ENCODE measurements around the gene HOMER2.

HOMER2 gene

GRCh38 chr15:82918162-82918561 is 34.4 kb downstream of the HOMER2 start:
- no peak for DNase-seq (ENCODE audit: low read depth)
- no peak for TF ChIP-seq CTCF (IDR thresholded peaks at IDR 0.05; ENCODE audit: control insufficient read depth, insufficient read depth, low read depth, low read length, missing control alignments)
- H3K4me3 ChIP-seq (ENCODE audit: control insufficient read depth, low read depth, low read length), result no peak overlapping the region

GRCh38 chr15:82917249-82917648 is 35.3 kb downstream of the HOMER2 start:
- TF ChIP-seq CTCF (IDR thresholded peaks at IDR 0.05; ENCODE audit: control insufficient read depth, insufficient read depth, low read depth, low read length, missing control alignments), result no peak
- no peak for DNase-seq (ENCODE audit: low read depth)
- no peak overlapping the region for H3K4me3 ChIP-seq (ENCODE audit: control insufficient read depth, low read depth, low read length)

- DNase-seq (ENCODE audit: low read depth), result no peak
- H3K4me3 ChIP-seq (ENCODE audit: control insufficient read depth, low read depth, low read length), result no peak overlapping the region
- TF ChIP-seq CTCF (IDR thresholded peaks at IDR 0.05; ENCODE audit: control insufficient read depth, insufficient read depth, low read depth, low read length, missing control alignments), result no peak
Observed at GRCh38 chr15:82916161-82916952, 36.2 kb downstream of the HOMER2 start.

- TF ChIP-seq CTCF (IDR thresholded peaks at IDR 0.05; ENCODE audit: control insufficient read depth, insufficient read depth, low read depth, low read length, missing control alignments), result no peak
- DNase-seq (ENCODE audit: low read depth), result no peak
Observed at GRCh38 chr15:82914396-82914795, 38.1 kb downstream of the HOMER2 start.

GRCh38 chr15:82911458-82911857 is 41.1 kb downstream of the HOMER2 start:
- no peak overlapping the region for H3K4me3 ChIP-seq (ENCODE audit: control insufficient read depth, low read depth, low read length)
- DNase-seq (ENCODE audit: low read depth), result no peak
- TF ChIP-seq CTCF (IDR thresholded peaks at IDR 0.05; ENCODE audit: control insufficient read depth, insufficient read depth, low read depth, low read length, missing control alignments), result no peak

More at GRCh38 chr15:82914396-82914795, 38.1 kb downstream of the HOMER2 start:
- H3K4me3 ChIP-seq (ENCODE audit: control insufficient read depth, low read depth, low read length), result no peak overlapping the region

GRCh38 chr15:82910721-82911120 is 41.8 kb downstream of the HOMER2 start:
- no peak for TF ChIP-seq CTCF (IDR thresholded peaks at IDR 0.05; ENCODE audit: control insufficient read depth, insufficient read depth, low read depth, low read length, missing control alignments)
- DNase-seq (ENCODE audit: low read depth), result no peak
- H3K4me3 ChIP-seq (ENCODE audit: control insufficient read depth, low read depth, low read length), result no peak overlapping the region

All from AG09309 (cell line).